ENCODE measurements around the gene EIF5AL1. TPM values are rescaled to one million over a fixed set of nuclear protein-coding genes. Genes with fewer than 3 reads are reported as not detected.
"Not testable (repeated sequence)": the region's sequence is repeated elsewhere in the genome, so short reads cannot be mapped to it uniquely, and the experiment has no call there.

EIF5AL1 gene
- total and polyA plus RNA-seq, 2 of the 13 experiments (the other 11 are each of a cell fraction or from before 2014, with no cell fraction given) = 0.22 to 0.50 TPM

DNA sequence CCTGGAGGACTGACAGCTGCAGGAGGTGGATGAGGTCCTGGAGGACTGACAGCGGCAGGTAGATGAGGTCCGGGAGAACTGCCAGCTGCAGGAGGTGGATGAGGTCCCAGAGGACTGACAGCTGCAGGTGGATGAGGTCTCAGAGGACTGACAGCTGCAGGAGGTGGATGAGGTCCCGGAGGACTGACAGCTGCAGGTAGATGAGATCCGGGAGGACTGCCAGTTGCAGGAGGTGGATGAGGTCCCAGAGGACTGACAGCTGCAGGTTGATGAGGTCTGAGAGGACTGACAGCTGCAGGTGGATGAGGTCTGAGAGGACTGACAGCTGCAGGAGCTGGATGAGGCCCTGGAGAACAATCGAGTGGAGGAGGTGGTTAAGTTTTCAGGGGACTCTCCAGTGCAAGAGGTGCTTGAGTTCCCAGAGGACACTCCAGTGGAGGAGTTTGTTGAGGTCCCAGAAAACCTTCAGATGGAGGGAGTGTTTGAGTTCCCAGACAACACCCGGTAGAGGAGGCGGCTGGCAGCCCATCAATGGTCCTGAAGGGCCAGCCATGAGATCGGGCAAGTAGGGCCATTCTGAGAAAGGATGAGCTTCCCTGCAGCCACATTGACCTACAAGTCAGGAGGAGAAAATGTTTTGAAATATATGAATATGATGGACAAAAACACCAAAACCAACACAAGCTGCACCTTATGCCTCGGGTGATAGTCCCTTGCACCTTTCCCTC is 4.7 kb upstream of the EIF5AL1 start (continued):
- TF ChIP-seq ZGPAT (CRISPR knock-in tag; IDR thresholded peaks at IDR 0.05) = no peak
- TF ChIP-seq MAF1 (CRISPR knock-in tag; IDR thresholded peaks at IDR 0.05; ENCODE audit: borderline replicate concordance) = no peak
- no peak for TF ChIP-seq CTCF (CRISPR knock-in tag; IDR thresholded peaks at IDR 0.05)
- TF ChIP-seq, protein P1, sequence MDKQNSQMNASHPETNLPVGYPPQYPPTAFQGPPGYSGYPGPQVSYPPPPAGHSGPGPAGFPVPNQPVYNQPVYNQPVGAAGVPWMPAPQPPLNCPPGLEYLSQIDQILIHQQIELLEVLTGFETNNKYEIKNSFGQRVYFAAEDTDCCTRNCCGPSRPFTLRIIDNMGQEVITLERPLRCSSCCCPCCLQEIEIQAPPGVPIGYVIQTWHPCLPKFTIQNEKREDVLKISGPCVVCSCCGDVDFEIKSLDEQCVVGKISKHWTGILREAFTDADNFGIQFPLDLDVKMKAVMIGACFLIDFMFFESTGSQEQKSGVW (CRISPR knock-in tag; IDR thresholded peaks at IDR 0.05; ENCODE audit: borderline replicate concordance) = no peak
- no peak for TF ChIP-seq E2F2 (CRISPR knock-in tag; IDR thresholded peaks at IDR 0.05; ENCODE audit: borderline replicate concordance)

DNA sequence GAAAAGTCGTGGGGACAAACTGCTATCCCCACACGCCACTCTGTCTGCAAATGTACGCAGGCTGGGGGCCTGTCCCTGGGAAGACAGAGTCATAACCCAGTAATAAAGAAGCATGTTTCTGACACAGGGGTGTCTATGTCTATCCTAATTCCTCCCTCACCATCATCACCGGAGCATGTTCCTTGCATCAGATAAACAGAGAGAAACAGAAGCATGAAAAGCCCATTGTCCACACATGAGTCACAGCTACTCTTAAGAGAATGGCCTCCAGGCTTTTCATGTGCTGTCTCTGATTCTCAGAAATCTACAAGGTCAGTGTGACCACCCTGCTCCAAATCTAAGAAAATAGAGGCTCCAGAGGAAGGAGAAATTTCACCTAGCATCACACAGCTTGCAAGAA is 4.1 kb upstream of the EIF5AL1 start:
- ATAC-seq; CTCF ChIA-PET (ENCODE audit: low intra/inter-chr PET ratio, low total read pairs); intact Hi-C loops (cut with micrococcal nuclease; ENCODE audit: unreplicated experiment); H3K9me3 ChIP-seq (ENCODE audit: low read length); H3K4me3 ChIP-seq (replicated peaks in 1 of 3; ENCODE audit: insufficient read depth in 1 of 3, low read depth in 2 of 3, low read length in 3 of 3); H3K27me3 ChIP-seq (ENCODE audit: control insufficient read depth in 1 of 2, insufficient read depth in 2 of 2, low read length in 2 of 2); H3K4me1 ChIP-seq (ENCODE audit: insufficient read depth, low read length); BruUV-seq (replicated peaks); POLR2A ChIA-PET; H2AFZ ChIP-seq (ENCODE audit: low read length); H4K20me1 ChIP-seq (ENCODE audit: insufficient read depth, low read length); FAIRE-seq; in situ Hi-C loops (cut with HindIII; ENCODE audit: extremely low pct_ligation_motif_present, low pct_unique_long_range_greater_than_20kb); DNase-seq (ENCODE audit: low spot score); H3K79me2 ChIP-seq (ENCODE audit: insufficient read depth, low read length); H3K27ac ChIP-seq (ENCODE audit: extremely low read length, insufficient read depth, low read length); H3K9ac ChIP-seq (ENCODE audit: insufficient read depth, low read depth, low read length); H3K4me2 ChIP-seq (ENCODE audit: low read depth, low read length); H3K36me3 ChIP-seq (replicated peaks in 1 of 2; ENCODE audit: control insufficient read depth in 1 of 2, insufficient read depth in 2 of 2, low read length in 2 of 2): not testable (repeated sequence)
- WGBS (ENCODE audit: low lambda C conversion rate) = 13% methylated on average over 3 of the region's 4 CpGs

DNA sequence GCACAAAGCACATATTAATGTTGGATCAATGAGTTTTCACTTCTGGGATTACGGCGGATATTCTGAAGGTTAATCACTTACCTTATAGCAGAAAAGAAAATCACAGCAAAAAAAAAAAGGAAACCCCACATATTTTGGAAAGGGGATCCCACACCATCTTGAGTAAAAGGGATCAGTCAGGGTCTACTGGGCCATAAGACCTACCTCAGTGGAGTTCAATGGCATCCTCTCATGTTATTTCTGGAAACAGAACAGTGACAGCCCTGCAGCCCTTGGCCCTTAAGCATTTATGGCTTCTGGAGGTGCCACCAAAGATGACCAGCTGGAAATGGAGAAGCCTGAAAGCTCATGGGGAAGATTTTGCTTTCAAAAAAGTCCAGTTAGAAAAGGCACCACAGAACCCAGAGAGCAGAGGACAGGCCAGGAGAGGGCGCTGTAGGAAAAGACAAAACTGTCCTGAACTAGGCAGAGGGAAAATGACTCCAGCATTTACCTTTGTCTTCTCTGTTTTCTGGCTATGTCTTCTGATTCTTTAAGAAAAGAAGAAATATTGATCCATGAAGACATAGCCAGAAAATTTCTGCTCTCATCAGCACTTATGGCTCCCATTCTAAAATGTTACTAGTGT is 2.9 kb upstream of the EIF5AL1 start:
- H3K4me1 ChIP-seq (ENCODE audit: insufficient read depth, low read length); H3K36me3 ChIP-seq (replicated peaks in 1 of 2; ENCODE audit: control insufficient read depth in 1 of 2, insufficient read depth in 2 of 2, low read length in 2 of 2); in situ Hi-C loops (cut with HindIII; ENCODE audit: extremely low pct_ligation_motif_present, low pct_unique_long_range_greater_than_20kb); H3K9ac ChIP-seq (ENCODE audit: insufficient read depth, low read depth, low read length); intact Hi-C loops (cut with micrococcal nuclease; ENCODE audit: unreplicated experiment); POLR2A ChIA-PET; H3K4me2 ChIP-seq (ENCODE audit: low read depth, low read length); DNase-seq (ENCODE audit: low spot score); H2AFZ ChIP-seq (ENCODE audit: low read length); BruUV-seq (replicated peaks); CTCF ChIA-PET (ENCODE audit: low intra/inter-chr PET ratio, low total read pairs); H3K4me3 ChIP-seq (replicated peaks in 1 of 3; ENCODE audit: insufficient read depth in 1 of 3, low read depth in 2 of 3, low read length in 3 of 3); H4K20me1 ChIP-seq (ENCODE audit: insufficient read depth, low read length); H3K79me2 ChIP-seq (ENCODE audit: insufficient read depth, low read length); H3K9me3 ChIP-seq (ENCODE audit: low read length); H3K27ac ChIP-seq (ENCODE audit: extremely low read length, insufficient read depth, low read length); H3K27me3 ChIP-seq (ENCODE audit: control insufficient read depth in 1 of 2, insufficient read depth in 2 of 2, low read length in 2 of 2): not testable (repeated sequence)
- 15% methylated on average over 2 of the region's 3 CpGs for WGBS (ENCODE audit: low lambda C conversion rate)
- FAIRE-seq (peak; percentile 97), ATAC-seq (peak; percentile 86)
